ENCODE data around the gene SEC31B. TPM values are rescaled to one million over a fixed set of nuclear protein-coding genes. Genes with fewer than 3 reads are reported as not detected.

Gene SEC31B
- total RNA-seq, 4 donors from 2014 or later = 8.8 to 24.9 (median 23.5) TPM

DNA sequence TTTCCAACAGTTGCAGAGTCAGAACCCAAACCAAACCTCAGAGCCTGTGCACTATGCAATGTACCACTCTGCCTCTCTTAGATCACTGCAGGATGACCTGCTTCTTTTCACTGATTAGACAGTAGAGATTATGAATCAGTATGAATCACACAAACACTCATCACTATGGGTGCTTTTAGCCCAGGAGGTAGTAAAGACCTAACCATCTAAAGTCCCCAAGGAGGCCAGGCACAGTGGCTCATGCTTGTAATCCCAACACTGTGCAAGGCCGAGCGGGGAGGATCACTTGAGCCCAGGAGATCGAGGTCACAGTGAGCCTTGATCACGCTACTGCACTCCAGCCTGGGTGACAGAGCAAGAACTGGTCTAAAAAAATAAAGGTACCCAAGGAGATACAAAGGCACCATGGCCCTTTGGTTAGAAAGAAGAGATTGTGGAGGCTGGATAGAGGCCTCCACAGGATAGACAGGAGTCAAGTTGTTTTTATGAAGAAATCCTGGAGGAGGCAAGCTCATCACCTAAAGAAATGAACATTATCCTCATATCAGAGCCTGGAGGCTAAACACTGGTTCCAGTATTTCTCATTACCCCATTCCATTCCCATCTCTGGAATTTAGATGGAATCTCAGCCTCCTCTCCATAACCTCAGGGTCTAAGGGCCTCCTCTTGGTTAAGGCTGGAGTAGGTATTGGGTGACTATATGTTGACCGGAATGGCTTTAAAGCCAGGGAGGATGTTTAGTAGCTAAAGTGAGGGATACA, 12.9 kb downstream of the SEC31B start:
- Histone ChIP-seq H3K4me1 (peaks cover 0 to 4% (median 0%) of the 10 kb centered on the region in 4 donors), H3K36me3 (peaks cover 0 to 3% (median 0%) of the 10 kb centered on the region in 3 donors), H3K4me3 (no peak overlapping the region), H3K9me3 (no peaks in the 10 kb centered on the region), H3K27me3 (no peaks in the 10 kb centered on the region), H3K27ac (no peak overlapping the region)
- DNase-seq = no peak
- TF ChIP-seq CTCF (IDR thresholded peaks at IDR 0.05) = no peak

- Histone ChIP-seq H3K27me3 (no peaks in the 10 kb centered on the region), H3K4me3 (no peak overlapping the region), H3K27ac (no peak overlapping the region), H3K9me3 (no peaks in the 10 kb centered on the region), H3K4me1 (no peaks in the 10 kb centered on the region), H3K36me3 (peaks cover 0 to 15% (median 0%) of the 10 kb centered on the region in 3 donors)
- TF ChIP-seq POLR2A (IDR thresholded peaks at IDR 0.05) = no peak
- DNase-seq = no peak
Observed at GRCh38 chr10:100505164-100505563, 14.5 kb downstream of the SEC31B start.

GRCh38 chr10:100504096-100504495, 15.6 kb downstream of the SEC31B start:
- no peaks in the 10 kb centered on the region for H3K27me3 ChIP-seq
- H3K4me3 ChIP-seq = no peak overlapping the region
- H3K36me3 ChIP-seq = peaks cover 0 to 15% (median 0%) of the 10 kb centered on the region in 3 donors
- no peaks in the 10 kb centered on the region for H3K9me3 ChIP-seq
- TF ChIP-seq CTCF (IDR thresholded peaks at IDR 0.05) (no peak), POLR2A (IDR thresholded peaks at IDR 0.05) (no peak)
- no peak overlapping the region for H3K27ac ChIP-seq
- no peak for DNase-seq
- H3K4me1 ChIP-seq = no peaks in the 10 kb centered on the region

DNA sequence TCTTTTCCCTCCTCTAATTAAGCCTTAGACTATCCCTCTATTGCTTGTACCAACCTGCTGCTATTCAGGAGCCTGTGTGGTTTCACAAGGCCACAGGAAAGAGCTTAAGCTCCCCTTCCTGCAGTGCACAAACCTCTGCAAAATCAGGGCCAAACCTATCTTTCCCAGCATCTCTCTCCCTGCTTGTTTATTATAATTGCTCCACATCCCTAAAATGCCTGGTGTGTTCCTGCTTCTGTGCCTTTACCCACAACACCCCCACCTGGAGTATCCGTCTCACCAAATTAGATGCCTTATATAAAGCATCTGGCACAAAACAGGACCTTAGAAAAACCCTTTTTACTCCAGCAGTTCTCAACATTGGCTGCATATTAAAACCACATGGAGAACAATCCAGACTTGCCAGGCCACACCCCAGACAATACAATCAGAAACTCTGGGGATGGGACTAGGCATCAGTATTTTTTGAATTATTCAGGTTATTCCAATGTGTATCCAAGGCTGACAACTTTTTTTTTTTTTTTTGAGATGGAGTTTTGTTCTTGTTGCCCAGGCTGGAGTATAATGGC, 16.7 kb downstream of the SEC31B start:
- H3K36me3 ChIP-seq = peaks cover 0 to 16% (median 0%) of the 10 kb centered on the region in 3 donors
- no peak for DNase-seq
- H3K9me3 ChIP-seq = no peaks in the 10 kb centered on the region
- no peak overlapping the region for H3K27ac ChIP-seq
- no peaks in the 10 kb centered on the region for H3K27me3 ChIP-seq
- no peak overlapping the region for H3K4me3 ChIP-seq
- no peaks in the 10 kb centered on the region for H3K4me1 ChIP-seq
- no peak for TF ChIP-seq POLR2A (IDR thresholded peaks at IDR 0.05)
- no peak for TF ChIP-seq CTCF (IDR thresholded peaks at IDR 0.05)

- Histone ChIP-seq H3K36me3 (peaks cover 0 to 27% (median 0%) of the 10 kb centered on the region in 3 donors), H3K27ac (no peak overlapping the region), H3K27me3 (no peaks in the 10 kb centered on the region), H3K4me1 (no peaks in the 10 kb centered on the region), H3K9me3 (no peaks in the 10 kb centered on the region), H3K4me3 (no peak overlapping the region)
- TF ChIP-seq POLR2A (IDR thresholded peaks at IDR 0.05) = no peak
- no peak for TF ChIP-seq CTCF (IDR thresholded peaks at IDR 0.05)
- DNase-seq = no peak
Observed at GRCh38 chr10:100501423-100501822, 18.2 kb downstream of the SEC31B start.

DNA sequence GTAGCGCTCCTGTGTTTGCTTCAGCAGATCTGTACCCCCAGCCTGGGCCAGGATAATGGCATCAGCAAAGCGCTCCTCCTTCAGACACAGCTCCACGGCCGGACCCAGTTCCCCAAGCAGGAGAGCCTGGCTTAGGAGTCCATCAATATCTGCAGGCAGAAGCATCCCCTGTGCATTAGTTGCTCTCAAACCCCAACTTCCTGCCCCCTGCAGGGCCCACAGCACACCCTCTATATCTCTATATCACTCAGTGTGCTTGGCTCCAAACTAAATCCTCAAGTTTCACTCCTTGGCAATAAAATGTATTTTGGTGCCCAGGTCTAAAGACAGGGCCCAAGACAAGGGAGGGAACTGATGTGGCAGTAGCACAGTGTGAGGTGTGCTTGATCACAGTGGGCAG, 21.6 kb downstream of the SEC31B start:
- TF ChIP-seq POLR2A (IDR thresholded peaks at IDR 0.05) = no peak
- TF ChIP-seq CTCF (IDR thresholded peaks at IDR 0.05) = no peak

More for the DNA sequence above, 21.6 kb downstream of the SEC31B start:
- H3K4me3 ChIP-seq = no peak overlapping the region
- H3K4me1 ChIP-seq = no peaks in the 10 kb centered on the region
- no peak for DNase-seq
- peaks cover 0 to 43% (median 0%) of the 10 kb centered on the region in 3 donors for H3K36me3 ChIP-seq
- no peak overlapping the region for H3K27ac ChIP-seq
- H3K9me3 ChIP-seq = no peaks in the 10 kb centered on the region
- no peaks in the 10 kb centered on the region for H3K27me3 ChIP-seq

Measured in Peyer's patch (tissue), 4 donors.